ENCODE measurements around the gene CCNC.

DNA sequence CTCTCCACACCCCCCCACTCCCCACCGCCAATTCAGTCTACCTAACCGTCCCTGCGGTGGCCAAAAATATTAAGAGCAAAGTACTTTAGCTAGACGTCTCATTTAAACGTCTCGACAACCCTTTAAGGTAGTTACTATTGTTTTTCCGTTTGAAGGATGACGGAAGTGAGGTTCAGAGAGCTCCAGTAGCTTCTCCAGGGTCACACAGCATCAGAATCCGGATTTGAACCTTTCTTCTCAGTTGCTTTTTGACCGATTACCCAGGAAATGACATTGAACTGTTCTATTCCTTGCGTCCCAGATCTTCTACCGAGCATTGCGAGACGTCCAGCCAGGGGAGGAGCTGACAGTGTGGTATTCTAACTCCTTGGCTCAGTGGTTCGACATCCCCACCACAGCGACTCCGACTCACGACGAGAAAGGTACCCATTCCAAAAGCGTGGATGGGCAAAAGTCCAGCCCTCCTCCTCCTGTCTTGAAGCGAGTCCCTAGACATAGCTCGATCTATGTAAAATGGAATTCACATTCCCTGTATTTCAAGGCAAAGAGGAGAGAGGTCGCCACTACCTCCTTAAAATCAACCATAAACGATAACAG, 40.5 kb upstream of the CCNC start:
- TF ChIP-seq POLR2AphosphoS5 (IDR thresholded peaks at IDR 0.05; ENCODE audit: low read depth, low read length) (no peak), TAF1 (IDR thresholded peaks at IDR 0.05; ENCODE audit: borderline replicate concordance, low read depth, low read length) (no peak)
